Measurements from ENCODE around the gene NOM1.
A peak's percentile ranks its signal among the peaks of the same experiment; 100 is the strongest.

The NOM1 gene

DNA sequence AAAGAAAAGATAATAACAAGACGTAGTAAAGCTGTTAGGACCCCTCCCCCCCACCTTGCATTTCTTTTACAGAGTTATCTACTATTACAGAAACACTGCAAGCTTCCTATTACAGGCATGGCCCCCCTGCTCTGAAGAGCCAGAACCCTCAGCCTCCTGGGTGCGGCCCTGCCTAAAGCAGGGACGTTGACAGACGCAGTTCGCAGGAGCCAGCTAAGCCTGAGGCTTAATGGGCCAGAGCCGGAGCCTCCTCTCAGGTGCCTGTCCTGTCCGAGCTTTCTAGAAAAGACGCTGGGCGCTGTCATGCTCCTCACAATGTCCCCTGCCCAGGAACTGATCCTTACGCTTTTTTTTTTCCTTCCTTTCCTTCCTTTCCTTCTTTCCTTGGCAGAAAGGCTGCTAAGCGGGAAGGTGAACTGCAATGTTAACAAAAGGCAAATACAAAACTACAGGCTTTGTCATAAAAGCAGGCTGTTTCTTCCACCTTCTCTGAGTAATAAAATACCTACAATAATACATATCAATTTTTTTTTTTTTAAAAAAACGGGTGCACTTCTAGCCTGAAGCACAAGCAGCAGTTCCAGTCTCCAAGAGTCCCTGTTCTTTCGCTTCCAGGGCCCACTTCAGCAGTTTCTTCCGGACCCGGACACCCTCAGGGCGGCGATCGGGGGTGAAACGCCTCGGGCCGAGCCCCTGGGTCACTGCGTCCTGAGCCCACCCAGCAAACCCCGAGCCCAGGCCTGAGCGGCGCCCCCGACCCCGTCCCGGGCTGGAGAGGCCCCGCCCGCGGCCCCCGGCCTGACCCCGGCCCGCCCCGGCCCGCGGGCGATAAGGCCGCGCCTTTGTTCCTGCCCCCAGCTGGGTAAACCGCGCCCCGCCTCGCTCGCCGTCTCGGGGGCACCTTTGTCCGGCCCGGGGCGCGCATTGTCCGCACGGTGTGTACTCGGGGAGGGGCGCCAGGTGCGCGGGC lies 49.8 kb downstream of the NOM1 start:
- no peak for DNase-seq (ENCODE audit: low read depth)
- H3K4me3 ChIP-seq (ENCODE audit: low read depth, low read length): no peak overlapping the region
- TF ChIP-seq MAX (IDR thresholded peaks at IDR 0.05; ENCODE audit: low read depth, low read length) (no peak), CTCF (IDR thresholded peaks at IDR 0.05; ENCODE audit: low read depth, low read length) (no peak), MYC (IDR thresholded peaks at IDR 0.05; ENCODE audit: low read depth, low read length) (no peak), POLR2A (IDR thresholded peaks at IDR 0.05; ENCODE audit: extremely low read depth, insufficient read length) (no peak)

GRCh38 chr7:156999958-157000726 lies 50.6 kb downstream of the NOM1 start:
- TF ChIP-seq MAX (IDR thresholded peaks at IDR 0.05; ENCODE audit: low read depth, low read length) (no peak), MYC (IDR thresholded peaks at IDR 0.05; ENCODE audit: low read depth, low read length) (no peak), POLR2A (IDR thresholded peaks at IDR 0.05; ENCODE audit: extremely low read depth, insufficient read length) (no peak), CTCF (IDR thresholded peaks at IDR 0.05; ENCODE audit: low read depth, low read length) (no peak)
- peak overlapping the region; percentile 29 for H3K4me3 ChIP-seq (ENCODE audit: low read depth, low read length)
- DNase-seq (ENCODE audit: low read depth): no peak

- DNase-seq (ENCODE audit: low read depth): peak; percentile 29
- TF ChIP-seq MYC (IDR thresholded peaks at IDR 0.05; ENCODE audit: low read depth, low read length) (no peak), MAX (IDR thresholded peaks at IDR 0.05; ENCODE audit: low read depth, low read length) (no peak), POLR2A (IDR thresholded peaks at IDR 0.05; ENCODE audit: extremely low read depth, insufficient read length) (no peak), CTCF (IDR thresholded peaks at IDR 0.05; ENCODE audit: low read depth, low read length) (no peak)
- peak overlapping the region; percentile 1 for H3K4me3 ChIP-seq (ENCODE audit: low read depth, low read length)
Observed at GRCh38 chr7:157000741-157001653, 51.5 kb downstream of the NOM1 start.

- H3K4me3 ChIP-seq (ENCODE audit: low read depth, low read length): no peak overlapping the region
- DNase-seq (ENCODE audit: low read depth): no peak
- TF ChIP-seq POLR2A (IDR thresholded peaks at IDR 0.05; ENCODE audit: extremely low read depth, insufficient read length) (no peak), MAX (IDR thresholded peaks at IDR 0.05; ENCODE audit: low read depth, low read length) (no peak), CTCF (IDR thresholded peaks at IDR 0.05; ENCODE audit: low read depth, low read length) (no peak), MYC (IDR thresholded peaks at IDR 0.05; ENCODE audit: low read depth, low read length) (no peak)
Observed at GRCh38 chr7:157001920-157002818, 52.7 kb downstream of the NOM1 start.

Measured in NB4 (cell line).